SH-SY5Y (cell line): ENCODE measurements around the gene ZNF469.

Experiments
- GATA2 ChIP-seq: IDR thresholded peaks from 2 replicates; pipeline ENCODE4 v1.6.1; 2011; ENCODE audit warnings: mild to moderate bottlenecking, low read depth, low read length
- GATA3 ChIP-seq: IDR thresholded peaks from 2 replicates; pipeline ENCODE4 v1.6.1; 2011; ENCODE audit warnings: low read depth, mild to moderate bottlenecking, low read length, moderate library complexity

ZNF469 gene

DNA sequence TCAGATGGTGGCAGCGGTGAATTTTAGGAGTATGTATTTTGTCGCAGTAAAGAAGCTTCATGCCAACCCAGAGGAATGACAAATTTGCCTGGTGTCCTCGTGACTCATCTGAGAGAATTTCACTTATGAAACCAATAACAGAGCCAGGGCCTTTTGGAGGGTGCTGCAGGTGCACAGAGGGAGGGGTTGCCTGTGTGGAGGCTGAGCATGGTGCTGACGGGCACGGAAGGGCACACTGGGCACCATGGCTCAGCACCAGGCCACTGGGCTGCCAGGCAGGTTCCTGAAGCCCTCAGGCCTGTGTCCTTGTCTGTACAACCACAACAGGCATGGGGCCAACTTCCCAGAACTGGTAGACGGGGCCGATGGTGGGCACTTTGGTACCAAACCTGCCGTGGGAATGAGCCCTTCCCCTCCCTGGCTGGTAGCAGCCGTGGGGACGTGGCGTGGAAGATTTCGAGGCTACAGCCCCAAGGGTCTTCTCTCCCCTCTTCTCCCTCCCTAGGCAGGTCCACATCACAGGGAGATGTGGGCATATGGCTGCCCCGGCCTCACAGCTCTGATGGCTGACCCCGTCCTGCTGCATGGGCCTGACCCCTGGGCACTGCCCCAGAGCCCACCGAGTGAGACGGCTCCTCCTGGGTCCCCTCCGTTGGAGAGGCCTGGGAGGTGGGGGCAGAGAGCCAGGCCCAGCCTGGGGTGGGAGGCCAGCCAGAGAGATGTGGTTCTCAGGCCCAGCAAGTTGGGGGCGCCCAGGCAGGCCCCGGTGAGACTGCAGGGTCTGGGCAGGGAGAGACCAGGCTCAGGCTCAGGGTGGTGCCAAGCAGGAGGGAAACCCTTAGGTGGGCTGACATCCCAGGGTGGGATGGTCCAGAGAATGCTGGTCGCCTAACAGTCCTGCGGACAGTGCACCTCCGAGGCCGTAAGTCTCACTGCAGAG, 30.2 kb upstream of the ZNF469 start:
- TF ChIP-seq GATA2 (no peak), GATA3 (no peak)

DNA sequence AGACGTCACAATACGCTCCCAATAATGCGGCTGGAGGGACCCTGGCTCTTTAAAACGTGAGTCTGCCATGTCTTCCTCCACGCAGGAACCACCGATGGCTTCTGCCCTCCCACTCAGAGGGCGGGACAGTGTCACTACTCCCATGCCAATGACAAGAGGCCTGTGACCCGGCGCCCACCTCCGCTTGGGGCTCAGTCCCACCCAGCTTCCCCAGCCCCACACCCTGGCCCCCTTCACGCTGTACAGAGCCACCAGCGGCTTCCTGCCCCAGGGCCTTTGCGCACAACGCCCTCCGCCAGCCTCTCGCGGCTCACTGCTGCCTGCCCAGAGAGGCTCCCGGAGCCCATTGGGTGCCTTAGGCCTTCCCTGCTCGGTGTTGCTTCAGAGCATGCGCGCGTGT, 29.5 kb upstream of the ZNF469 start:
- TF ChIP-seq GATA3 (no peak), GATA2 (no peak)

DNA sequence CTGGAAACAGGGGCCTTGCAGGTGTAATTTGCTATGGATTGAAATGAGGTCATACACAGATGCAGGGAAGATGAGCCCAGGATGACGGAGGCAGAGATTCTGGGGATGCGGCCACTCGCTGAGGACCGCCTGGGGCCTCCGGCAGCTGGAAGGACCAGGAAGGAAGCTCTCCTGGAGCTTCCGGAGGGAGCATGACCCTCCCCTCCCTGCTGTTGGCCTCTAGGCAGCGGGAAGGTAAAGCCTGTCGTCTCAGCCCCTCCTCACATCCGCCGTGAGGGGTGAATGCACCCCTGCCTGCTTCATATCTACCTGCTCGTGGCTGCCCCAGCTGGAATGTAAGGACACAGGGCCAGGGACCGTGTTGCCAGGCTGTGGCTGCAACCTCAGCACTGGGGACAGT, 29.1 kb upstream of the ZNF469 start:
- TF ChIP-seq GATA3 (no peak), GATA2 (no peak)

GRCh38 chr16:88354229-88355092, 28.3 kb upstream of the ZNF469 start:
- TF ChIP-seq GATA3, result no peak
- no peak for TF ChIP-seq GATA2

DNA sequence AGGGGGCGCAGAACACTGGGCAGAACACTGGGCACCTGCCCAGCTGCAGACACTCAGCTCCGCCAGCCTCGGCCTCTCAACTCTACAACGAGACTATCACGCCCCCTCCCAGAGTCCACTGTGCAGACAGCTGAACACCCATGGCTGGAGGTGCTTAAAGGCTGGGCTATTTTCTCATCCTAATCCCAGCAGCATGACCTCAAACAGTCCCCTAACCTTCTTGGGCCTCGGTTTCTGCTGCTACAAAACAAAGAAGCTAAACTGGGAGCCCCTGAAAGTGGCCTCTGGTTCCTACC, 27.7 kb upstream of the ZNF469 start:
- TF ChIP-seq GATA2, result no peak
- no peak for TF ChIP-seq GATA3

- no peak for TF ChIP-seq GATA3
- no peak for TF ChIP-seq GATA2
These were observed 27.2 kb upstream of the ZNF469 start for GRCh38 chr16:88355389-88356123.

DNA sequence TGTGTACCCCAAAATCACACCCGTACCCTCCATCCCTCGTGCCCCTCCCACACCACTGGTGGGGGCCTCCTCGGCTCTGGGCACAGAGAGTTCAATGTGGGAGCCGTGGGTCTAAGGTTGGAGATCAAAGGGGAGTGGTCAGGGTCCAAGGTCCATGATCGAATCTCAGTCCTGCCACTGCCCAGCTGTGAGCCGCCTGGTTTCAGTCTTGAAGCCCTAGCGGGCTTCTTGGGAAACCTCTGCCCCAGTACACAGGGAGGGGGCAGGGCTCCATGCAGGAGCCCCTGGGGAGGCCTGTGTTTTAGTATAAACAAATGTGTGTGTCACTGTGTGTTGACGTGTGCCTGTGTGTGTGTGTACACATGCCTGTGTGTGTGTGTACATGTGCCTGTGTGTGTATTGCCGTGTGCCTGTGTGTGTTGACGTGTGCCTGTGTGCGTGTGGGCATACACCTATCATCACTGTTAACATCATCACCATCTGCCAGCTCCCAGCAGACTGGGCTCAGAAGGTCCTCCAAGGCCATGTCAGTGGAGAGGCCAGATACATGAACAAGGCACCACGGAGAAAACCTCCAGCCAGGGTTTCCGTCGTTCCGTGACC, 26.5 kb upstream of the ZNF469 start:
- TF ChIP-seq GATA3 (no peak), GATA2 (no peak)

- TF ChIP-seq GATA2 (no peak), GATA3 (no peak)
These were observed 26.0 kb upstream of the ZNF469 start for GRCh38 chr16:88356727-88357199.

GRCh38 chr16:88357317-88358022, 25.3 kb upstream of the ZNF469 start:
- TF ChIP-seq GATA3 (no peak), GATA2 (no peak)

GRCh38 chr16:88358023-88358420, 24.7 kb upstream of the ZNF469 start:
- no peak for TF ChIP-seq GATA3
- no peak for TF ChIP-seq GATA2

- no peak for TF ChIP-seq GATA3
- no peak for TF ChIP-seq GATA2
These were observed 23.8 kb upstream of the ZNF469 start for GRCh38 chr16:88359008-88359407.

- no peak for TF ChIP-seq GATA3
- no peak for TF ChIP-seq GATA2
These were observed 21.8 kb upstream of the ZNF469 start for GRCh38 chr16:88360999-88361398.

DNA sequence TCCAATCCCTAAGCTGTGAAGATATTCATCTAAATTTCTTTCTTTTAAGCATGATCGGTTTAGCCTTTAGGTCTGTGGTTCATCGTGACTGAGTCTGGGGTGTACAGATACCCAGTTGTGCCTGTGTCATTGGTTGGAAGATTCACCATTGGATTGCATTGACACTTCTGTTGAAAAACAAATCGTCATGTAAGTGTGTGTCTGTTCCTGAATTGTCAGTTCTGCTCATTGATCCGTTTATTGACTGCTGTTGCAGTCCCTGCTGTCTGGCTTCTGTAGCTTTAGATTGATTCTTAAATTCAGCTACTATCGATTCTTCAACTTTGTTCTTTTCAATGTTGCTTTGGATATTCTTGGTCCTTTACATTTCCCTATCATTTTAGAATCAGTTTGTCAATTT, 21.0 kb upstream of the ZNF469 start:
- TF ChIP-seq GATA2 (no peak), GATA3 (no peak)
